Measurements from ENCODE around the gene ADAR. TPM values are rescaled to one million over a fixed set of nuclear protein-coding genes. Genes with fewer than 3 reads are reported as not detected.
A peak's percentile ranks its signal among the peaks of the same experiment; 100 is the strongest.
"Not testable (repeated sequence)": the region's sequence is repeated elsewhere in the genome, so short reads cannot be mapped to it uniquely, and the experiment has no call there.

The ADAR gene, protein sequence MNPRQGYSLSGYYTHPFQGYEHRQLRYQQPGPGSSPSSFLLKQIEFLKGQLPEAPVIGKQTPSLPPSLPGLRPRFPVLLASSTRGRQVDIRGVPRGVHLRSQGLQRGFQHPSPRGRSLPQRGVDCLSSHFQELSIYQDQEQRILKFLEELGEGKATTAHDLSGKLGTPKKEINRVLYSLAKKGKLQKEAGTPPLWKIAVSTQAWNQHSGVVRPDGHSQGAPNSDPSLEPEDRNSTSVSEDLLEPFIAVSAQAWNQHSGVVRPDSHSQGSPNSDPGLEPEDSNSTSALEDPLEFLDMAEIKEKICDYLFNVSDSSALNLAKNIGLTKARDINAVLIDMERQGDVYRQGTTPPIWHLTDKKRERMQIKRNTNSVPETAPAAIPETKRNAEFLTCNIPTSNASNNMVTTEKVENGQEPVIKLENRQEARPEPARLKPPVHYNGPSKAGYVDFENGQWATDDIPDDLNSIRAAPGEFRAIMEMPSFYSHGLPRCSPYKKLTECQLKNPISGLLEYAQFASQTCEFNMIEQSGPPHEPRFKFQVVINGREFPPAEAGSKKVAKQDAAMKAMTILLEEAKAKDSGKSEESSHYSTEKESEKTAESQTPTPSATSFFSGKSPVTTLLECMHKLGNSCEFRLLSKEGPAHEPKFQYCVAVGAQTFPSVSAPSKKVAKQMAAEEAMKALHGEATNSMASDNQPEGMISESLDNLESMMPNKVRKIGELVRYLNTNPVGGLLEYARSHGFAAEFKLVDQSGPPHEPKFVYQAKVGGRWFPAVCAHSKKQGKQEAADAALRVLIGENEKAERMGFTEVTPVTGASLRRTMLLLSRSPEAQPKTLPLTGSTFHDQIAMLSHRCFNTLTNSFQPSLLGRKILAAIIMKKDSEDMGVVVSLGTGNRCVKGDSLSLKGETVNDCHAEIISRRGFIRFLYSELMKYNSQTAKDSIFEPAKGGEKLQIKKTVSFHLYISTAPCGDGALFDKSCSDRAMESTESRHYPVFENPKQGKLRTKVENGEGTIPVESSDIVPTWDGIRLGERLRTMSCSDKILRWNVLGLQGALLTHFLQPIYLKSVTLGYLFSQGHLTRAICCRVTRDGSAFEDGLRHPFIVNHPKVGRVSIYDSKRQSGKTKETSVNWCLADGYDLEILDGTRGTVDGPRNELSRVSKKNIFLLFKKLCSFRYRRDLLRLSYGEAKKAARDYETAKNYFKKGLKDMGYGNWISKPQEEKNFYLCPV
- polyA plus RNA-seq (2011; rRNA removed): 143 and 144 TPM in 2 replicates
- polyA minus RNA-seq (2011; rRNA and poly(A)+ RNA removed): 175 and 224 TPM in 2 replicates

- TF ChIP-seq, protein P1, sequence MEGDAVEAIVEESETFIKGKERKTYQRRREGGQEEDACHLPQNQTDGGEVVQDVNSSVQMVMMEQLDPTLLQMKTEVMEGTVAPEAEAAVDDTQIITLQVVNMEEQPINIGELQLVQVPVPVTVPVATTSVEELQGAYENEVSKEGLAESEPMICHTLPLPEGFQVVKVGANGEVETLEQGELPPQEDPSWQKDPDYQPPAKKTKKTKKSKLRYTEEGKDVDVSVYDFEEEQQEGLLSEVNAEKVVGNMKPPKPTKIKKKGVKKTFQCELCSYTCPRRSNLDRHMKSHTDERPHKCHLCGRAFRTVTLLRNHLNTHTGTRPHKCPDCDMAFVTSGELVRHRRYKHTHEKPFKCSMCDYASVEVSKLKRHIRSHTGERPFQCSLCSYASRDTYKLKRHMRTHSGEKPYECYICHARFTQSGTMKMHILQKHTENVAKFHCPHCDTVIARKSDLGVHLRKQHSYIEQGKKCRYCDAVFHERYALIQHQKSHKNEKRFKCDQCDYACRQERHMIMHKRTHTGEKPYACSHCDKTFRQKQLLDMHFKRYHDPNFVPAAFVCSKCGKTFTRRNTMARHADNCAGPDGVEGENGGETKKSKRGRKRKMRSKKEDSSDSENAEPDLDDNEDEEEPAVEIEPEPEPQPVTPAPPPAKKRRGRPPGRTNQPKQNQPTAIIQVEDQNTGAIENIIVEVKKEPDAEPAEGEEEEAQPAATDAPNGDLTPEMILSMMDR (IDR thresholded peaks at IDR 0.05; ENCODE audit: insufficient read depth, low read depth, low read length): no peak
- Histone ChIP-seq H3K27me3 (ENCODE audit: control insufficient read depth, insufficient read depth, low read length) (no peaks in the 10 kb centered on the region), H3K36me3 (ENCODE audit: control insufficient read depth, insufficient read depth, low read length) (peaks cover 1% of the 10 kb centered on the region; the same call in 1 of the 2 replicates), H3K4me3 (ENCODE audit: low read depth, low read length) (peak within 1 kb of the TSS; percentile 67)
- peak; percentile 79 for DNase-seq (ENCODE audit: low read depth)
- CTCF ChIA-PET: interaction anchor here (0.6 kb wide), 1 partner anchor 578 kb away, joined by 3 read pairs; no protein-coding TSS in a partner anchor
- POLR2A ChIA-PET: no interaction called here
These were observed at the start of gene ADAR for GRCh38 chr1:154607609-154608396. Gene ADAR (minus strand): TSS chr1:154608186. CDS start chr1:154608006, 180 bp downstream.

- no peaks in the 10 kb centered on the region for H3K36me3 ChIP-seq (ENCODE audit: control insufficient read depth, insufficient read depth, low read length)
- TF ChIP-seq, protein P1 (IDR thresholded peaks at IDR 0.05; ENCODE audit: insufficient read depth, low read depth, low read length): no peak
- no peak overlapping the region for H3K4me3 ChIP-seq (ENCODE audit: low read depth, low read length)
- H3K27me3 ChIP-seq (ENCODE audit: control insufficient read depth, insufficient read depth, low read length): peaks cover 11% of the 10 kb centered on the region
- POLR2A ChIA-PET: no interaction called here
- CTCF ChIA-PET: interaction anchor here (0.5 to 1.3 kb wide), 4 partner anchors 11 to 221 kb away, joined by 4 read pairs; no protein-coding TSS in a partner anchor
- DNase-seq (ENCODE audit: low read depth): no peak
These were observed 49.6 kb upstream of the ADAR start for GRCh38 chr1:154657556-154657955.

GRCh38 chr1:154652893-154653292, 44.9 kb upstream of the ADAR start:
- CTCF ChIA-PET: no interaction called here
- DNase-seq (ENCODE audit: low read depth): no peak
- peaks cover 6% of the 10 kb centered on the region for H3K27me3 ChIP-seq (ENCODE audit: control insufficient read depth, insufficient read depth, low read length)
- TF ChIP-seq, protein P1 (IDR thresholded peaks at IDR 0.05; ENCODE audit: insufficient read depth, low read depth, low read length): no peak
- H3K36me3 ChIP-seq (ENCODE audit: control insufficient read depth, insufficient read depth, low read length): no peaks in the 10 kb centered on the region
- no peak overlapping the region for H3K4me3 ChIP-seq (ENCODE audit: low read depth, low read length)
- POLR2A ChIA-PET: interaction anchor here (0.8 kb wide), 1 partner anchor 54 kb away, joined by 4 read pairs; no protein-coding TSS in a partner anchor

DNA sequence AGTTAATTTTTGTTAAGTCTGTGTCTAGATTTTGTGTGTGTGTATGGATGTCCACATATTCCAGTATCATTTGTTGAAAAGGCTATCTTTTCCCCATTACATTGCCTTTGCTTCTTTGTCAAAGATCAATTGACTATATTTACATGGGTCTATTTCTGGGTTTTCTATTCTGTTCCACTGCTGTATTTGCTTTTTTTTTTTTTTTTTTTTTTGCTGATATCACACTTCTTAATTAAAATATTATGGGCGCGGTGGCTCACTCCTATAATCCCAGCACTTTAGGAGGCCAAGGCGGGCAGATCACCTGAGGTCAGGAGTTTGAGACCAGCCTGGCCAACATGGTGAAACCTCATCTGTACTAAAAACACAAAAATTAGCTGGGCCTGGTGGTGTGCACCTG, 36.7 kb upstream of the ADAR start:
- H3K4me3 ChIP-seq (ENCODE audit: low read depth, low read length); DNase-seq (ENCODE audit: low read depth); H3K36me3 ChIP-seq (ENCODE audit: control insufficient read depth, insufficient read depth, low read length); H3K27me3 ChIP-seq (ENCODE audit: control insufficient read depth, insufficient read depth, low read length); CTCF ChIA-PET; POLR2A ChIA-PET: not testable (repeated sequence)

DNA sequence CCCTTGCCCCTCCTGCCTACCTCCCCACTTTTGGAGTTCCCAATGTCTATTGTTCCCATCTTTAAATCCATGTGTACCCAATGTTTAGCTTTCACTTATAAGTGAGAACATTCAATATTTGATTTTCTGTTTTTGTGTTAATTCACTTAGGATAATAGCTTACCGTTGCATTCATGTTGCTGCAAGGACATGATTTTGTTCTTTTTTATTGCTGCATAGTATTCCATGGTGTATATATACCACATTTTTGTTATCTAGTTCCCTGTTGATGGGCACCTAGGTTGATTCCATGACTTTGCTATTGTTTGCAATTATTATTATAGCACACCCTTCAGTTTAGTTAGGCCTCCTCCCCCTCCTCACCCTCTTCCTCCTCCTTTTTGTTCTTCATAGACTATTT, 33.5 kb upstream of the ADAR start:
- Histone ChIP-seq H3K4me3 (ENCODE audit: low read depth, low read length) (no peak overlapping the region), H3K27me3 (ENCODE audit: control insufficient read depth, insufficient read depth, low read length) (no peaks in the 10 kb centered on the region), H3K36me3 (ENCODE audit: control insufficient read depth, insufficient read depth, low read length) (no peaks in the 10 kb centered on the region)
- DNase-seq (ENCODE audit: low read depth): no peak
- TF ChIP-seq, protein P1 (IDR thresholded peaks at IDR 0.05; ENCODE audit: insufficient read depth, low read depth, low read length): no peak
- POLR2A ChIA-PET: no interaction called here
- CTCF ChIA-PET: no interaction called here
